Measurements from ENCODE around the gene STH. TPM values are rescaled to one million over a fixed set of nuclear protein-coding genes. Genes with fewer than 3 reads are reported as not detected.

The STH gene
- total and polyA plus RNA-seq, 9 of the 15 experiments (the other 6 are each of a cell fraction or from before 2014, with no cell fraction given) = not detected

GRCh38 chr17:46042925-46043324 lies 43.9 kb downstream of the STH start:
- Histone ChIP-seq H3K4me3 (no peak overlapping the region), H4K20me1 (replicated peaks; ENCODE audit: control insufficient read depth, insufficient read depth, low read length) (no peaks in the 10 kb centered on the region), H3K9ac (ENCODE audit: insufficient read depth in 1 of 2, low read depth in 2 of 2, low read length in 2 of 2) (no peak overlapping the region), H3K36me3 (ENCODE audit: control insufficient read depth, insufficient read depth, low read length) (peaks cover 93% of the 10 kb centered on the region), H3K9me3 (replicated peaks; ENCODE audit: control insufficient read depth, insufficient read depth, low read depth, low read length) (no peaks in the 10 kb centered on the region), H3K79me2 (ENCODE audit: control insufficient read depth, insufficient read depth, low read length) (peaks cover 10% of the 10 kb centered on the region; the same call in 2 of the 3 replicates), H3K9me1 (ENCODE audit: control insufficient read depth, insufficient read depth, low read length) (no peaks in the 10 kb centered on the region), H2AFZ (ENCODE audit: low read depth, low read length) (no peak overlapping the region), H3K27me3 (ENCODE audit: control insufficient read depth in 2 of 2, insufficient read depth in 2 of 2, low read length in 2 of 2) (no peaks in the 10 kb centered on the region; a peak in 1 of 5 replicates), H3K27ac (ENCODE audit: extremely low read depth, low read depth, low read length) (no peak overlapping the region), H3K4me1 (replicated peaks in 1 of 2; ENCODE audit: control insufficient read depth in 2 of 2, insufficient read depth in 2 of 2, low read length in 2 of 2) (peaks cover 0 to 5% of the 10 kb centered on the region in 2 experiments; a peak in 2 of 5 replicates), H3K4me2 (ENCODE audit: insufficient read depth, low read length) (no peak overlapping the region)
- intact Hi-C loops (cut with micrococcal nuclease) (no loop called here), in situ Hi-C loops (cut with MboI) (no loop called here)
- BruUV-seq (replicated peaks) = no TSS peak
- DNase-seq (ENCODE audit: extremely low read depth in 1 of 4, low spot score in 3 of 4) (no peak), ATAC-seq (no peak), FAIRE-seq (no peak)
- POLR2A ChIA-PET = interaction anchor here (0.6 to 0.7 kb wide), 2 partner anchors 8 to 939 kb away, joined by 3 read pairs; no protein-coding TSS in a partner anchor
- 78% methylated on average over 3 of the region's 3 CpGs for WGBS (ENCODE audit: insufficient coverage, low coverage, missing lambda C conversion rate)
- TF ChIP-seq ZNF134 (CRISPR knock-in tag; conservative IDR thresholded peaks at IDR 0.05) = no peak
- no peak for TF ChIP-seq CHD1 (IDR thresholded peaks at IDR 0.05; ENCODE audit: low read length)
- no peak for TF ChIP-seq IFI16 (CRISPR knock-in tag; IDR thresholded peaks at IDR 0.05)
- TF ChIP-seq BMI1 (IDR thresholded peaks at IDR 0.05; ENCODE audit: low read length) = no peak
- no peak for TF ChIP-seq DEAF1 (CRISPR knock-in tag; IDR thresholded peaks at IDR 0.05)
- no peak for TF ChIP-seq ZNF699 (CRISPR knock-in tag; IDR thresholded peaks at IDR 0.05; ENCODE audit: insufficient replicate concordance)
- TF ChIP-seq HDAC1 (IDR thresholded peaks at IDR 0.05) = no peak
- TF ChIP-seq SIX5 (IDR thresholded peaks at IDR 0.05; ENCODE audit: borderline replicate concordance in 1 of 2, insufficient read depth in 1 of 2, low read depth in 1 of 2, low read length in 2 of 2) = no peak
- no peak for TF ChIP-seq PML (IDR thresholded peaks at IDR 0.05; ENCODE audit: low read length)
- no peak for TF ChIP-seq IRF2 (CRISPR knock-in tag; IDR thresholded peaks at IDR 0.05)
- TF ChIP-seq ZZZ3 (IDR thresholded peaks at IDR 0.05) = no peak
- no peak for TF ChIP-seq ZNF511 (CRISPR knock-in tag; IDR thresholded peaks at IDR 0.05)
- TF ChIP-seq ZBTB11 (CRISPR knock-in tag; IDR thresholded peaks at IDR 0.05) = no peak
- TF ChIP-seq RBM39 (optimal IDR thresholded peaks at IDR 0.05; ENCODE audit: low read depth, low read length) = no peak
- TF ChIP-seq NR3C1 (CRISPR knock-in tag; IDR thresholded peaks at IDR 0.05) = no peak
- no peak for TF ChIP-seq FIP1L1 (IDR thresholded peaks at IDR 0.05; ENCODE audit: low read depth, low read length, poor library complexity, severe bottlenecking)
- TF ChIP-seq HMG20A (CRISPR knock-in tag; conservative IDR thresholded peaks at IDR 0.05) = no peak
- no peak for TF ChIP-seq BRF1 (IDR thresholded peaks at IDR 0.05; ENCODE audit: borderline replicate concordance, extremely low read depth, insufficient read length)
- CTCF ChIA-PET (ENCODE audit: low intra/inter-chr PET ratio) = interaction anchor here (0.5 to 0.8 kb wide), 2 partner anchors 9 to 27 kb away, joined by 3 read pairs; no protein-coding TSS in a partner anchor

All from K562 (cell line).